H1 (cell line): Measurements from ENCODE around the gene CD300A. TPM values are rescaled to one million over a fixed set of nuclear protein-coding genes. Genes with fewer than 3 reads are reported as not detected.

Experiments
- ATF3 ChIP-seq: IDR thresholded peaks from 2 replicates; pipeline ENCODE4 v1.6.1; 2011; ENCODE audit warnings: low read depth, mild to moderate bottlenecking, low read length; ENCODE audit not compliant: insufficient read depth
- BRCA1 ChIP-seq: IDR thresholded peaks from 2 replicates; pipeline ENCODE4 v1.6.1; 2012; ENCODE audit warnings: low read depth, low read length, improper control_type of control experiment
- CHD2 ChIP-seq: IDR thresholded peaks from 2 replicates; pipeline ENCODE4 v1.6.1; 2012; ENCODE audit warnings: low read length, improper control_type of control experiment
- CREB1 ChIP-seq: IDR thresholded peaks from 2 replicates; pipeline ENCODE4 v1.6.1; 2012; ENCODE audit warnings: inconsistent platforms
- CTCF ChIP-seq, 3 experiments: IDR thresholded peaks; 1 replicate in 2 of 3; 2 replicates in 1 of 3; pipeline versions ENCODE4 v1.5.1 to v1.6.1; 2011; ENCODE audit warnings: low read length in 3 of 3, mild to moderate bottlenecking in 3 of 3, inconsistent platforms in 2 of 3, low read depth in 1 of 3, moderate library complexity in 1 of 3; ENCODE audit not compliant: insufficient read depth in 1 of 3; ENCODE audit errors: control extremely low read depth in 1 of 3
- TCF12 ChIP-seq: IDR thresholded peaks from 2 replicates; pipeline ENCODE4 v1.6.1; 2011; ENCODE audit warnings: low read depth, mild to moderate bottlenecking, low read length
- polyA plus RNA-seq, 7 experiments: library from polyadenylated mRNA; depleted of rRNA in 3 of 7; stranded (reverse) in 5 of 7; unstranded in 2 of 7; fragments of >200 nt in 5 of 7; fragments of 200-250 nt in 2 of 7; gene quantifications; 1 replicate in 5 of 7; 2 replicates in 1 of 7; 4 replicates in 1 of 7; pipeline versions ENCODE4 v1.2.1 to v1.2.3, GENCODE V29; 2011 to 2013; ENCODE audit warnings: missing spikeins in 2 of 7, mixed read lengths in 2 of 7
- total RNA-seq: library from RNA; stranded (reverse); fragmentation: NEBNext Ultra II Directional; extraction: Animal tissue kit (Norgen Biotek cat#: 25700); gene quantifications from 2 replicates; pipeline ENCODE4 v1.2.1, GENCODE V29; 2021

CD300A gene
- total and polyA plus RNA-seq, 2 of the 8 experiments (the other 6 are each of a cell fraction or from before 2014, with no cell fraction given): 0.52 to 1.3 TPM

- TF ChIP-seq CREB1 (no peak), BRCA1 (no peak), ATF3 (no peak), TCF12 (no peak), CTCF (IDR thresholded peaks at IDR 0.05; ENCODE audit: control extremely low read depth in 1 of 3, insufficient read depth in 1 of 3, low read depth in 1 of 3, low read length in 3 of 3) (no peak), CHD2 (no peak)
These were observed 24.2 kb upstream of the CD300A start (continued) for GRCh38 chr17:74442291-74442669.
